NCI-H2196 (cell line): ENCODE measurements around the gene HLA-DRA.
"Not testable (repeated sequence)": the region's sequence is repeated elsewhere in the genome, so short reads cannot be mapped to it uniquely, and the experiment has no call there.

Experiments used
- DNase-seq: peaks from one replicate; lab custom pipeline; 2025; ENCODE audit not compliant: unreplicated experiment; lab: John Stamatoyannopoulos, UW

Gene HLA-DRA

GRCh38 chr6:32430179-32430578 is 9.5 kb upstream of the HLA-DRA start:
- DNase-seq = no peak

- DNase-seq = no peak
These were observed 8.5 kb upstream of the HLA-DRA start for GRCh38 chr6:32431142-32431541.

GRCh38 chr6:32432050-32432450 is 7.6 kb upstream of the HLA-DRA start:
- no peak for DNase-seq

- not testable (repeated sequence) for DNase-seq
These were observed 5.7 kb upstream of the HLA-DRA start for GRCh38 chr6:32433950-32434349.

GRCh38 chr6:32436186-32436585 is 3.5 kb upstream of the HLA-DRA start:
- DNase-seq = no peak

- no peak for DNase-seq
These were observed 2.5 kb upstream of the HLA-DRA start for GRCh38 chr6:32436995-32437836.

GRCh38 chr6:32439139-32439538 is 548 bp upstream of the HLA-DRA start:
- DNase-seq = no peak

- no peak for DNase-seq
These were observed 2.6 kb downstream of the HLA-DRA start for GRCh38 chr6:32442243-32442667.

- DNase-seq = no peak
These were observed 3.4 kb downstream of the HLA-DRA start for GRCh38 chr6:32442977-32443552.

- DNase-seq = no peak
These were observed 4.7 kb downstream of the HLA-DRA start for GRCh38 chr6:32444433-32444832.

- no peak for DNase-seq
These were observed 5.7 kb downstream of the HLA-DRA start for GRCh38 chr6:32445321-32445854.

GRCh38 chr6:32447932-32448331 is 8.2 kb downstream of the HLA-DRA start:
- no peak for DNase-seq

GRCh38 chr6:32449088-32449736 is 9.5 kb downstream of the HLA-DRA start:
- no peak for DNase-seq

GRCh38 chr6:32457054-32457453 is 17.4 kb downstream of the HLA-DRA start:
- no peak for DNase-seq

- no peak for DNase-seq
These were observed 20.2 kb downstream of the HLA-DRA start for GRCh38 chr6:32459781-32460424.

GRCh38 chr6:32460528-32460927 is 20.8 kb downstream of the HLA-DRA start:
- DNase-seq = no peak

- DNase-seq = no peak
These were observed 21.8 kb downstream of the HLA-DRA start for GRCh38 chr6:32461493-32461892.

GRCh38 chr6:32462609-32463008 is 22.9 kb downstream of the HLA-DRA start:
- no peak for DNase-seq

GRCh38 chr6:32467743-32468503 is 28.2 kb downstream of the HLA-DRA start:
- not testable (repeated sequence) for DNase-seq

- DNase-seq = no peak
These were observed 33.2 kb downstream of the HLA-DRA start for GRCh38 chr6:32472781-32473375.
